Measurements from ENCODE around the gene TMEM86A.

TMEM86A gene

GRCh38 chr11:18730020-18730419, 31.4 kb downstream of the TMEM86A start:
- H2BK12ac ChIP-seq (ENCODE audit: low read length): no peak overlapping the region
- H3K79me2 ChIP-seq (ENCODE audit: control insufficient read depth, insufficient read depth, low read length, poor library complexity): no peaks in the 10 kb centered on the region
- H3K36me3 ChIP-seq (ENCODE audit: control insufficient read depth in 1 of 2, insufficient read depth in 2 of 2, low read length in 2 of 2): no peaks in the 10 kb centered on the region
- no peak overlapping the region for H4K12ac ChIP-seq (ENCODE audit: low read depth, low read length)
- no peak for DNase-seq
- no peak overlapping the region for H2BK120ac ChIP-seq (ENCODE audit: insufficient read depth, low read length, poor library complexity)
- H3K27ac ChIP-seq (ENCODE audit: low read depth, low read length): no peak overlapping the region
- H3K4ac ChIP-seq (ENCODE audit: low read depth, low read length): no peak overlapping the region
- no peak overlapping the region for H2BK5ac ChIP-seq (ENCODE audit: low read depth, low read length, poor library complexity)
- no peak overlapping the region for H3K18ac ChIP-seq (ENCODE audit: low read length)
- no peak overlapping the region for H2AK5ac ChIP-seq (ENCODE audit: low read length)
- no CpG with 5 or more reads among the region's 9 CpGs for WGBS (ENCODE audit: extremely low coverage, insufficient coverage, insufficient read length)
- H3K27me3 ChIP-seq (ENCODE audit: insufficient read depth, low read length): no peaks in the 10 kb centered on the region
- no peaks in the 10 kb centered on the region for H3K79me1 ChIP-seq (ENCODE audit: low read length)
- no peak overlapping the region for H3K9ac ChIP-seq (ENCODE audit: low read length)
- H4K91ac ChIP-seq (ENCODE audit: low read depth, low read length): no peak overlapping the region
- no peaks in the 10 kb centered on the region for H3K9me3 ChIP-seq (ENCODE audit: insufficient read depth, low read depth, low read length)
- H3K23ac ChIP-seq (ENCODE audit: low read length): no peak overlapping the region
- H3K14ac ChIP-seq (ENCODE audit: low read length): no peak overlapping the region
- H3K4me2 ChIP-seq (ENCODE audit: low read length): no peak overlapping the region
- no peak overlapping the region for H4K8ac ChIP-seq (ENCODE audit: low read depth, low read length)
- H2AFZ ChIP-seq (ENCODE audit: insufficient read depth, low read length, poor library complexity): no peak overlapping the region
- H3K4me1 ChIP-seq (ENCODE audit: control insufficient read depth in 1 of 2, insufficient read depth in 2 of 2, low read length in 2 of 2): no peaks in the 10 kb centered on the region
- no peak overlapping the region for H3K4me3 ChIP-seq (ENCODE audit: low read depth, low read length)

GRCh38 chr11:18731441-18731840, 32.9 kb downstream of the TMEM86A start:
- Histone ChIP-seq H3K79me2 (ENCODE audit: control insufficient read depth, insufficient read depth, low read length, poor library complexity) (no peaks in the 10 kb centered on the region), H3K4me1 (ENCODE audit: control insufficient read depth in 1 of 2, insufficient read depth in 2 of 2, low read length in 2 of 2) (no peaks in the 10 kb centered on the region), H3K27me3 (ENCODE audit: insufficient read depth, low read length) (no peaks in the 10 kb centered on the region), H3K4me3 (ENCODE audit: low read depth, low read length) (no peak overlapping the region), H2BK12ac (ENCODE audit: low read length) (no peak overlapping the region), H3K9ac (ENCODE audit: low read length) (no peak overlapping the region), H3K9me3 (ENCODE audit: insufficient read depth, low read depth, low read length) (no peaks in the 10 kb centered on the region), H3K4me2 (ENCODE audit: low read length) (no peak overlapping the region), H3K36me3 (ENCODE audit: control insufficient read depth in 1 of 2, insufficient read depth in 2 of 2, low read length in 2 of 2) (no peaks in the 10 kb centered on the region), H3K27ac (ENCODE audit: low read depth, low read length) (no peak overlapping the region), H3K18ac (ENCODE audit: low read length) (no peak overlapping the region), H2BK120ac (ENCODE audit: insufficient read depth, low read length, poor library complexity) (no peak overlapping the region), H3K4ac (ENCODE audit: low read depth, low read length) (no peak overlapping the region), H3K14ac (ENCODE audit: low read length) (no peak overlapping the region), H4K12ac (ENCODE audit: low read depth, low read length) (no peak overlapping the region), H2BK5ac (ENCODE audit: low read depth, low read length, poor library complexity) (no peak overlapping the region), H4K91ac (ENCODE audit: low read depth, low read length) (no peak overlapping the region), H3K23ac (ENCODE audit: low read length) (no peak overlapping the region), H3K79me1 (ENCODE audit: low read length) (no peaks in the 10 kb centered on the region), H2AFZ (ENCODE audit: insufficient read depth, low read length, poor library complexity) (no peak overlapping the region), H2AK5ac (ENCODE audit: low read length) (no peak overlapping the region), H4K8ac (ENCODE audit: low read depth, low read length) (no peak overlapping the region)
- no CpG with 5 or more reads among the region's 2 CpGs for WGBS (ENCODE audit: extremely low coverage, insufficient coverage, insufficient read length)
- no peak for DNase-seq

- no peak overlapping the region for H2AFZ ChIP-seq (ENCODE audit: insufficient read depth, low read length, poor library complexity)
- no peaks in the 10 kb centered on the region for H3K36me3 ChIP-seq (ENCODE audit: control insufficient read depth in 1 of 2, insufficient read depth in 2 of 2, low read length in 2 of 2)
- H2BK120ac ChIP-seq (ENCODE audit: insufficient read depth, low read length, poor library complexity): no peak overlapping the region
- no CpG with 5 or more reads among the region's 11 CpGs for WGBS (ENCODE audit: extremely low coverage, insufficient coverage, insufficient read length)
- DNase-seq: peak; percentile 22 to 66
- H4K91ac ChIP-seq (ENCODE audit: low read depth, low read length): no peak overlapping the region
- H3K79me2 ChIP-seq (ENCODE audit: control insufficient read depth, insufficient read depth, low read length, poor library complexity): no peaks in the 10 kb centered on the region
- H3K27ac ChIP-seq (ENCODE audit: low read depth, low read length): no peak overlapping the region
- H3K14ac ChIP-seq (ENCODE audit: low read length): no peak overlapping the region
- no peaks in the 10 kb centered on the region for H3K4me1 ChIP-seq (ENCODE audit: control insufficient read depth in 1 of 2, insufficient read depth in 2 of 2, low read length in 2 of 2)
- H3K9me3 ChIP-seq (ENCODE audit: insufficient read depth, low read depth, low read length): no peaks in the 10 kb centered on the region
- H2AK5ac ChIP-seq (ENCODE audit: low read length): no peak overlapping the region
- no peak overlapping the region for H4K12ac ChIP-seq (ENCODE audit: low read depth, low read length)
- no peaks in the 10 kb centered on the region for H3K79me1 ChIP-seq (ENCODE audit: low read length)
- H3K4ac ChIP-seq (ENCODE audit: low read depth, low read length): no peak overlapping the region
- H3K18ac ChIP-seq (ENCODE audit: low read length): no peak overlapping the region
- no peak overlapping the region for H3K4me3 ChIP-seq (ENCODE audit: low read depth, low read length)
- no peak overlapping the region for H3K23ac ChIP-seq (ENCODE audit: low read length)
- no peak overlapping the region for H3K4me2 ChIP-seq (ENCODE audit: low read length)
- no peak overlapping the region for H2BK12ac ChIP-seq (ENCODE audit: low read length)
- H3K9ac ChIP-seq (ENCODE audit: low read length): no peak overlapping the region
- H3K27me3 ChIP-seq (ENCODE audit: insufficient read depth, low read length): no peaks in the 10 kb centered on the region
- H4K8ac ChIP-seq (ENCODE audit: low read depth, low read length): no peak overlapping the region
- no peak overlapping the region for H2BK5ac ChIP-seq (ENCODE audit: low read depth, low read length, poor library complexity)
Measured at GRCh38 chr11:18731949-18732821, 33.6 kb downstream of the TMEM86A start.

- WGBS (ENCODE audit: extremely low coverage, insufficient coverage, insufficient read length): no CpG with 5 or more reads among the region's 16 CpGs
- H3K4me2 ChIP-seq (ENCODE audit: low read length): no peak overlapping the region
- no peak overlapping the region for H4K8ac ChIP-seq (ENCODE audit: low read depth, low read length)
- no peak overlapping the region for H2BK120ac ChIP-seq (ENCODE audit: insufficient read depth, low read length, poor library complexity)
- H4K91ac ChIP-seq (ENCODE audit: low read depth, low read length): no peak overlapping the region
- H2AK5ac ChIP-seq (ENCODE audit: low read length): no peak overlapping the region
- no peak overlapping the region for H3K14ac ChIP-seq (ENCODE audit: low read length)
- H3K4me1 ChIP-seq (ENCODE audit: control insufficient read depth in 1 of 2, insufficient read depth in 2 of 2, low read length in 2 of 2): no peaks in the 10 kb centered on the region
- H2BK5ac ChIP-seq (ENCODE audit: low read depth, low read length, poor library complexity): no peak overlapping the region
- no peak overlapping the region for H4K12ac ChIP-seq (ENCODE audit: low read depth, low read length)
- no peaks in the 10 kb centered on the region for H3K79me1 ChIP-seq (ENCODE audit: low read length)
- DNase-seq: no peak
- H3K79me2 ChIP-seq (ENCODE audit: control insufficient read depth, insufficient read depth, low read length, poor library complexity): no peaks in the 10 kb centered on the region
- no peak overlapping the region for H3K27ac ChIP-seq (ENCODE audit: low read depth, low read length)
- no peaks in the 10 kb centered on the region for H3K36me3 ChIP-seq (ENCODE audit: control insufficient read depth in 1 of 2, insufficient read depth in 2 of 2, low read length in 2 of 2)
- no peak overlapping the region for H3K23ac ChIP-seq (ENCODE audit: low read length)
- H3K9me3 ChIP-seq (ENCODE audit: insufficient read depth, low read depth, low read length): no peaks in the 10 kb centered on the region
- no peak overlapping the region for H3K9ac ChIP-seq (ENCODE audit: low read length)
- no peak overlapping the region for H2AFZ ChIP-seq (ENCODE audit: insufficient read depth, low read length, poor library complexity)
- no peak overlapping the region for H3K4ac ChIP-seq (ENCODE audit: low read depth, low read length)
- no peak overlapping the region for H3K18ac ChIP-seq (ENCODE audit: low read length)
- no peak overlapping the region for H2BK12ac ChIP-seq (ENCODE audit: low read length)
- H3K27me3 ChIP-seq (ENCODE audit: insufficient read depth, low read length): no peaks in the 10 kb centered on the region
- H3K4me3 ChIP-seq (ENCODE audit: low read depth, low read length): no peak overlapping the region
Measured at GRCh38 chr11:18733202-18733601, 34.6 kb downstream of the TMEM86A start.
